ENCODE measurements around the gene ACTBL2.

- peak; percentile 38 for TF ChIP-seq CTCF (IDR thresholded peaks at IDR 0.05; ENCODE audit: insufficient read depth, low read length, poor library complexity, severe bottlenecking)
- TF ChIP-seq EZH2phosphoT487 (conservative IDR thresholded peaks at IDR 0.05; ENCODE audit: low read length), result no peak
These were observed 16.8 kb upstream of the ACTBL2 start for GRCh38 chr5:57499262-57500050.
